Loucy (cell line): ENCODE measurements around the gene TENM4.

Experiments
- CTCF ChIP-seq: fragments of 200-600 bp; sonication (generic); conservative IDR thresholded peaks from 2 replicates; pipeline ENCODE4 v1.5.1; 2014; ENCODE audit warnings: mild to moderate bottlenecking, antibody characterized with exemption, low read length
- EZH2phosphoT487 ChIP-seq: fragments of 200-600 bp; IDR thresholded peaks from 2 replicates; pipeline ENCODE4 v1.6.1; 2018; ENCODE audit warnings: antibody characterized with exemption, mild to moderate bottlenecking, moderate library complexity, borderline replicate concordance

- no peak for TF ChIP-seq CTCF
- no peak for TF ChIP-seq EZH2phosphoT487
These were observed 44.2 kb downstream of the TENM4 start for GRCh38 chr11:79396674-79397073.
